Caco-2 (cell line): ENCODE data around the gene DCPS. TPM values are rescaled to one million over a fixed set of nuclear protein-coding genes. Genes with fewer than 3 reads are reported as not detected.
A peak's percentile ranks its signal among the peaks of the same experiment; 100 is the strongest.

Experiments
- BruUV-seq: library from RNA; stranded (reverse); fragments of 400-500 nt; replicated peaks from 2 replicates; lab custom pipeline; 2021; lab: Mats Ljungman, UMichigan
- CTCF ChIA-PET: fragments of 300-600 bp; sonication (Branson Sonifier 250); formaldehyde crosslinking; loops from one replicate; lab custom pipeline; 2022; ENCODE audit warnings: antibody characterized with exemption; lab: Charles Lee
- POLR2A ChIA-PET: fragments of 300-600 bp; sonication (Branson Sonifier 250); formaldehyde crosslinking; loops from one replicate; lab custom pipeline; 2022; ENCODE audit warnings: antibody characterized with exemption; lab: Charles Lee
- DNase-seq, 2 experiments: peaks; one replicate each; pipeline versions ENCODE4 v3.0.0 to v3.0.0-alpha.2; 2020 to 2022
- H3K27me3 ChIP-seq: replicated peaks from 2 replicates; pipeline ENCODE4 v1.6.0; 2011; ENCODE audit warnings: low read length; ENCODE audit not compliant: control insufficient read depth, insufficient read depth
- H3K36me3 ChIP-seq: 2 replicates; pipeline ENCODE4 v1.5.1; 2011; ENCODE audit warnings: low read length; ENCODE audit not compliant: control insufficient read depth, insufficient read depth
- H3K4me1 ChIP-seq: fragments of 250-450 bp; sonication (Bioruptor Pico); 2 replicates; pipeline ENCODE4 v1.5.1; 2020; ENCODE audit warnings: mild to moderate bottlenecking
- H3K4me3 ChIP-seq: 2 replicates; pipeline ENCODE4 v1.5.1; 2011; ENCODE audit warnings: low read depth, mild to moderate bottlenecking, control low read depth, low read length
- H3K9me3 ChIP-seq: fragments of 250-450 bp; sonication (Bioruptor Pico); 2 replicates; pipeline ENCODE4 v1.5.1; 2020; ENCODE audit warnings: mild to moderate bottlenecking, moderate library complexity
- H3K27ac Mint-ChIP-seq: one replicate; pipeline ENCODE4 v1.8.0; 2022; ENCODE audit warnings: mixed read lengths; ENCODE audit not compliant: unreplicated experiment
- H3K27me3 Mint-ChIP-seq: one replicate; pipeline ENCODE4 v1.8.0; 2022; ENCODE audit warnings: mixed read lengths; ENCODE audit not compliant: insufficient read depth, unreplicated experiment
- H3K36me3 Mint-ChIP-seq: one replicate; pipeline ENCODE4 v1.8.0; 2022; ENCODE audit warnings: mild to moderate bottlenecking, mixed read lengths; ENCODE audit not compliant: insufficient read depth, unreplicated experiment
- H3K4me1 Mint-ChIP-seq: one replicate; pipeline ENCODE4 v1.8.0; 2022; ENCODE audit warnings: low read depth, mixed read lengths; ENCODE audit not compliant: unreplicated experiment
- H3K4me3 Mint-ChIP-seq: one replicate; pipeline ENCODE4 v1.8.0; 2022; ENCODE audit warnings: mild to moderate bottlenecking, moderate library complexity, mixed read lengths; ENCODE audit not compliant: unreplicated experiment
- H3K9me3 Mint-ChIP-seq: one replicate; pipeline ENCODE4 v1.8.0; 2022; ENCODE audit warnings: mixed read lengths; ENCODE audit not compliant: unreplicated experiment
- intact Hi-C: fragments of 100-400 bp; cut with micrococcal nuclease; formaldehyde crosslinking; loops from one replicate; pipeline ENCODE4 v1.10.0; 2022; ENCODE audit not compliant: unreplicated experiment
- total RNA-seq: library from RNA; stranded (reverse); gene quantifications from 2 replicates; pipeline ENCODE4 v1.2.3, GENCODE V29; 2022
- TF ChIP-seq, protein P1 (sequence below), 2 experiments: fragments of 200-600 bp in 1 of 2; IDR thresholded peaks; 1 replicate in 1 of 2; 2 replicates in 1 of 2; pipeline versions ENCODE4 v1.5.1 to v1.8.0; 2011 to 2022; ENCODE audit warnings: antibody characterized with exemption in 1 of 2, control low read depth in 1 of 2, inconsistent platforms in 1 of 2, low read depth in 1 of 2, low read length in 1 of 2, mild to moderate bottlenecking in 1 of 2, moderate library complexity in 1 of 2; ENCODE audit not compliant: insufficient read depth in 1 of 2, severe bottlenecking in 1 of 2, unreplicated experiment in 1 of 2

Gene DCPS
- total RNA-seq, 1 experiment from 2014 or later, result 40.4 TPM

- H3K4me3 ChIP-seq, result no peak overlapping the region
- no peaks in the 10 kb centered on the region for H3K36me3 ChIP-seq
- Mint-ChIP-seq H3K27me3 (no peaks in the 10 kb centered on the region), H3K4me3 (no peak overlapping the region), H3K27ac (no peak overlapping the region), H3K9me3 (no peaks in the 10 kb centered on the region), H3K36me3 (peaks cover 10% of the 10 kb centered on the region), H3K4me1 (no peaks in the 10 kb centered on the region)
- TF ChIP-seq, protein P1, sequence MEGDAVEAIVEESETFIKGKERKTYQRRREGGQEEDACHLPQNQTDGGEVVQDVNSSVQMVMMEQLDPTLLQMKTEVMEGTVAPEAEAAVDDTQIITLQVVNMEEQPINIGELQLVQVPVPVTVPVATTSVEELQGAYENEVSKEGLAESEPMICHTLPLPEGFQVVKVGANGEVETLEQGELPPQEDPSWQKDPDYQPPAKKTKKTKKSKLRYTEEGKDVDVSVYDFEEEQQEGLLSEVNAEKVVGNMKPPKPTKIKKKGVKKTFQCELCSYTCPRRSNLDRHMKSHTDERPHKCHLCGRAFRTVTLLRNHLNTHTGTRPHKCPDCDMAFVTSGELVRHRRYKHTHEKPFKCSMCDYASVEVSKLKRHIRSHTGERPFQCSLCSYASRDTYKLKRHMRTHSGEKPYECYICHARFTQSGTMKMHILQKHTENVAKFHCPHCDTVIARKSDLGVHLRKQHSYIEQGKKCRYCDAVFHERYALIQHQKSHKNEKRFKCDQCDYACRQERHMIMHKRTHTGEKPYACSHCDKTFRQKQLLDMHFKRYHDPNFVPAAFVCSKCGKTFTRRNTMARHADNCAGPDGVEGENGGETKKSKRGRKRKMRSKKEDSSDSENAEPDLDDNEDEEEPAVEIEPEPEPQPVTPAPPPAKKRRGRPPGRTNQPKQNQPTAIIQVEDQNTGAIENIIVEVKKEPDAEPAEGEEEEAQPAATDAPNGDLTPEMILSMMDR (IDR thresholded peaks at IDR 0.05; ENCODE audit: insufficient read depth in 1 of 2, low read depth in 1 of 2, low read length in 1 of 2, severe bottlenecking in 1 of 2, unreplicated experiment in 1 of 2), result peak; percentile 89 to 99
- ChIA-PET POLR2A (interaction anchor here (0.6 kb wide), 1 partner anchor 49 kb away, joined by 3 read pairs; no protein-coding TSS in a partner anchor), CTCF (interaction anchor here (0.6 to 2.7 kb wide), 19 partner anchors 10 to 763 kb away, joined by 3 to 68 read pairs (median 3); partner anchors contain the start of gene ST3GAL4)
- no TSS peak for BruUV-seq
- intact Hi-C loops, result loop anchor here (1.0 to 10.0 kb wide), 6 partner anchors 44 to 294 kb away; partner anchors contain the start of gene ST3GAL4
- peak; percentile 81 to 86 for DNase-seq
- H3K4me1 ChIP-seq, result no peaks in the 10 kb centered on the region
- no peaks in the 10 kb centered on the region for H3K27me3 ChIP-seq
- H3K9me3 ChIP-seq, result no peaks in the 10 kb centered on the region
Observed at GRCh38 chr11:126310200-126310991, 6.5 kb downstream of the DCPS start.

- BruUV-seq, result no TSS peak
- intact Hi-C loops, result loop anchor here (1.0 to 10.0 kb wide), 6 partner anchors 44 to 294 kb away; partner anchors contain the start of gene ST3GAL4
- no peaks in the 10 kb centered on the region for H3K9me3 Mint-ChIP-seq
- TF ChIP-seq, protein P1 (IDR thresholded peaks at IDR 0.05; ENCODE audit: insufficient read depth in 1 of 2, low read depth in 1 of 2, low read length in 1 of 2, severe bottlenecking in 1 of 2, unreplicated experiment in 1 of 2), result no peak
- H3K9me3 ChIP-seq, result no peaks in the 10 kb centered on the region
- H3K27me3 ChIP-seq, result no peaks in the 10 kb centered on the region
- no peak overlapping the region for H3K4me3 ChIP-seq
- H3K27me3 Mint-ChIP-seq, result no peaks in the 10 kb centered on the region
- DNase-seq, result no peak
- no peak overlapping the region for H3K4me3 Mint-ChIP-seq
- ChIA-PET POLR2A (interaction anchor here (0.6 kb wide), 1 partner anchor 49 kb away, joined by 3 read pairs; no protein-coding TSS in a partner anchor), CTCF (interaction anchor here (0.6 to 2.7 kb wide), 17 partner anchors 10 to 174 kb away, joined by 3 to 68 read pairs (median 3); partner anchors contain the start of gene ST3GAL4)
- no peaks in the 10 kb centered on the region for H3K36me3 ChIP-seq
- H3K4me1 Mint-ChIP-seq, result peaks cover 1% of the 10 kb centered on the region
- no peak overlapping the region for H3K27ac Mint-ChIP-seq
- peaks cover 4% of the 10 kb centered on the region for H3K36me3 Mint-ChIP-seq
- 0 out of 2 replicates have a peak, but pooled peaks cover 6% of the 10 kb centered on the region for H3K4me1 ChIP-seq
Observed at GRCh38 chr11:126310992-126311310, 7.1 kb downstream of the DCPS start.
